Mucosa of rectum (tissue), 2 donors: Measurements from ENCODE around the gene MARK3.

ENCODE experiments used
- H3K27ac ChIP-seq, 2 donors: one replicate each; pipeline ENCODE4 v1.7.0; 2013; ENCODE audit warnings: inconsistent platforms in 2 of 2, low read depth in 2 of 2, low read length in 2 of 2
- H3K27me3 ChIP-seq, 2 donors: one replicate each; pipeline ENCODE4 v1.7.0; 2013; ENCODE audit warnings: low read length in 2 of 2; ENCODE audit not compliant: control insufficient read depth in 2 of 2, insufficient read depth in 2 of 2
- H3K36me3 ChIP-seq, 2 donors: one replicate each; pipeline ENCODE4 v1.7.0; 2013; ENCODE audit warnings: low read length in 2 of 2; ENCODE audit not compliant: control insufficient read depth in 2 of 2, insufficient read depth in 2 of 2
- H3K4me1 ChIP-seq, 2 donors: one replicate each; pipeline ENCODE4 v1.7.0; 2013; ENCODE audit warnings: low read length in 2 of 2, mild to moderate bottlenecking in 1 of 2; ENCODE audit not compliant: control insufficient read depth in 2 of 2, insufficient read depth in 2 of 2
- H3K4me3 ChIP-seq, 2 donors: one replicate each; pipeline ENCODE4 v1.7.0; 2013; ENCODE audit warnings: low read length in 2 of 2
- H3K9ac ChIP-seq, 2 donors: one replicate each; pipeline ENCODE4 v1.7.0; 2013; ENCODE audit warnings: low read length in 2 of 2, low read depth in 1 of 2, mild to moderate bottlenecking in 1 of 2
- H3K9me3 ChIP-seq, 2 donors: one replicate each; pipeline ENCODE4 v1.7.0; 2013; ENCODE audit warnings: low read length in 2 of 2; ENCODE audit not compliant: control insufficient read depth in 2 of 2
- donor health status: healthy.
- donor health status: Normal muscosa, but diverticular disease.

The MARK3 gene

DNA sequence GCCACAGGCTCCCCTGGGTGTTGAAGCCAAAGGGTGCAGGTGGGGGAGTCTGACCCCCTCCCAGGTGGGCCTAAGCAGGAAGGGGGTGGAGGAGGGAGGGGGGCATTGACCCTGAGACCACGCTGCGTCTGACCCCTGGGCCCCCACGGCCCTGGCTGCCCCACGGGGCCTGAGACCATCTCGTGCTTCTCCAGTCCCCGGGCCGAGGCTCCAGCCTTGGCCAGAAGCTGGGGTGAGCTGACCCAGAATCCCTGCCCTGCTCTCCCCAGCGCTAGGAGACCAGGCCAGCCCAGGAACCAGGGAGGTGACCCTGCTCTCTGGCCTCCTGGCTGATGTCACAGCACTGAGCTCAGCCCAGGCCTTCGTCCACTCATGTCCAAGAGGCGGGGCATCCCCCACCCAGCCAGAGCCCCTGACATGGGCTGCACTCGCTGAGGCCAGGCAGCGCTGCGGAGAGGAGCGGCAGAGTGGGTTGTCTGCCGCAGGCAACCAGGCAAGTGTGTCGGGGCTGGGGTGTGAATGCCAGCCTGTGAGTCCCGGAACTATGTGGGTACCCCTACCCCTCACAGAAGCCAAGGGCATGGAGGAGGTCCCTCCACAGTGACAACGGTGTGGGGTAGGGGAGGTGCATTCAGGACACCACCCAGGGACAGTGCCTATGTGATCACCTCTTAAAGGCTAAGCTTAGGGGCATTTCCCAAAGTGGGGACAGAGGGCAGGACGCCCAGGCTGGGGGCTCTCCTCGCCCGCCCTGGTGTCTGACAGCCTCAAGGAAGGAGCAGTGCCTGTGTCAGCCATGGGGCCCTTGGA lies 150.1 kb downstream of the MARK3 start:
- Histone ChIP-seq H3K36me3 (peaks cover 3 to 5% of the 10 kb centered on the region in 2 donors), H3K27me3 (no peaks in the 10 kb centered on the region), H3K4me3 (no peak overlapping the region), H3K9ac (peak overlapping the region in 1 of 2 donors; percentile 3), H3K4me1 (peaks cover 18 to 21% of the 10 kb centered on the region in 2 donors), H3K9me3 (no peaks in the 10 kb centered on the region), H3K27ac (peak overlapping the region; percentile 42 to 71)

DNA sequence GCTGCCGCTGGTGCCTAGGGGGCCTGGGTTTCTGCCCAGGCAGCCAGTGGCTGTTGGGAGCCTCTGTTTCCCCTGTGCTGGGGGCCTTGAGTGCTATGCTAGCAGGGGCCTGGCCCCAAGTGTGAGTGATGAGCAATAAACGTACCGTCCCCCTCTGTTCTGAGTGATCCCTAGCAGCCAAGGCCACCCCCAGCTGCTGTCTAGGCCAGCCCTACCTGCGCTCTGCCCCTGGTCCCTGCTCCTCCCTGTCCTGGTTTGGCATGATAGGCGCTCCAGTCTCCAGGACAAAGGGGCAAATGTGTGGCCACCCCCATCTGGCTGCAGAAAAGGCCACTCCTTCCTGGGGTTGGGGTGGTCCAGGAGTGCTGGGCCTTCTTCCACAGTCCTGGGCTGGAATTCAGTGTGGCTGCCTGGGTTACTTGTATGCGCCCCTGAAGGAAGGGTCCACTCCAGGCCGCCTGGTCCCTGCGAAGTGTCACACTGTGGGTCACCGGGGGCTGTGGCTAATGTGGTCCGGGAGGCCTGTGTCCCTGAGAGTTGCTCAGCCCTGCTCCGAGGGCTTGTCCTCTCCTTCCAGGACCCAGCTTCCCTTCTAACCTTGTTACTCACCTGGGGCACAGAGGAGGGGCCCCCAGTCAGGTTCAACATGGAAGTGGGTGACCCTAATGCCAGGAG lies 150.8 kb downstream of the MARK3 start:
- Histone ChIP-seq H3K9me3 (no peaks in the 10 kb centered on the region), H3K36me3 (peaks cover 3 to 5% of the 10 kb centered on the region in 2 donors), H3K4me3 (no peak overlapping the region), H3K4me1 (peaks cover 17 to 23% of the 10 kb centered on the region in 2 donors), H3K9ac (peak overlapping the region in 1 of 2 donors; percentile 3), H3K27me3 (no peaks in the 10 kb centered on the region), H3K27ac (peak overlapping the region; percentile 38 to 42)

DNA sequence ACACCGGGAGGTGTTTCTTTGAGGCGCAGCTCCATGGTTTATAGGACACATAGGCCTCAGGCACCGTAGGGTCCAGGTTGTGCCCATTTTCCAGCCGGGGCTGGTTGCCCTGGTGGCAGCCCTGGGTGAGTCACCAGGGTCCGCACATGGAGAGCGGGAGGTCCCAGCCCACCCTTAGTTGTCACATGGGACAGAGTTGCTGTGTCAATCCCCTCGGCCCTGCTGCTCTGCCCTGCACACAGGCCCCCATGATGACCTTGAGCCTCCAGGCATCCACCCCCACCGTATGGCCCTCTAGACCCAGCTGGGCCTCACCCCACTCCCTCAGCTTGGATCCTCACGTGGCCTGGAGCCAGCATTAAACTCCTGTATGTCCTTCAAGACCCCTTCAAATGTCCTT lies 151.5 kb downstream of the MARK3 start:
- H3K27me3 ChIP-seq, result no peaks in the 10 kb centered on the region
- no peak overlapping the region for H3K27ac ChIP-seq
- no peak overlapping the region for H3K4me3 ChIP-seq
- peaks cover 3 to 5% of the 10 kb centered on the region in 2 donors for H3K36me3 ChIP-seq
- H3K9me3 ChIP-seq, result no peaks in the 10 kb centered on the region
- H3K4me1 ChIP-seq, result peaks cover 23 to 30% of the 10 kb centered on the region in 2 donors
- H3K9ac ChIP-seq, result no peak overlapping the region

DNA sequence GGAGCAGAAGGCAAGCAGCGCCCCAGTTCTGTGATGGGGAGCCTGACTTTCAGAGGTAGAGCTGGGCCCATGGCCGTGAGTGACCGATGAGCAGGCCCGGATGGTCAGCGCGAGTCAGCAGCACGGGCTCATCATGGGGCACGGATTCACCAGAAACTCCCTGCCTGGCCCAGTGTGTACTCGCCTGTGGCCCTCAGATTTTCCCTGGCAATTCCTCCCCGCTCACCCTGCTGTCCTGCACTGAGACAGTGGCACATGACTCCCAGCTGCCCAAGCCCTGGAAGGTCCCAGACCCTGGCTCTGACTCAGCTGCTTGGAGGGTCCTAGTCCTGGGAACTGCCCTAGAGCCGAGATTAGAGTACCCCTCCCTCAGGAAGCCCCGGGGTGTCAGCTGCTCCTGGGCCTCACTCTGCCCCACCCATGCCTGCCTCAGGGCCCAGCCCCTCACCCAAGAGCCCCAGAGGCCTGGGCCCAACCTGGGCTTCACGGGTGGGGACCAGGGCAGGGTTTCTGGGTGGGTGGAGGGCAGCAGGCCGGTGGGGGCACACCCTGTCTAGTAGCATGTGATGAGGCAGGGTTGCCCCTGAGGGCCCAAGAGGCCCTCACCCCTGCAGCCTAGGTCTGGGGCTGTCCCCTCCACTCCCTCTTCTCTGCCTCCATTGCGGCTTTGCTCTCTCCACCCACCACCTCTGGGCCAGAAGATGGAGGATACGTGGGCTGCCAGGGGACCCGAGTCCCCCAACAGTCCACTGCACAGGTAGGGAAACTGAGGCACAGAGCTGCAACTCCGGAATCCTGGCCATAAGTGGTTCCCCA lies 152.2 kb downstream of the MARK3 start:
- peaks cover 30 to 37% of the 10 kb centered on the region in 2 donors for H3K4me1 ChIP-seq

DNA sequence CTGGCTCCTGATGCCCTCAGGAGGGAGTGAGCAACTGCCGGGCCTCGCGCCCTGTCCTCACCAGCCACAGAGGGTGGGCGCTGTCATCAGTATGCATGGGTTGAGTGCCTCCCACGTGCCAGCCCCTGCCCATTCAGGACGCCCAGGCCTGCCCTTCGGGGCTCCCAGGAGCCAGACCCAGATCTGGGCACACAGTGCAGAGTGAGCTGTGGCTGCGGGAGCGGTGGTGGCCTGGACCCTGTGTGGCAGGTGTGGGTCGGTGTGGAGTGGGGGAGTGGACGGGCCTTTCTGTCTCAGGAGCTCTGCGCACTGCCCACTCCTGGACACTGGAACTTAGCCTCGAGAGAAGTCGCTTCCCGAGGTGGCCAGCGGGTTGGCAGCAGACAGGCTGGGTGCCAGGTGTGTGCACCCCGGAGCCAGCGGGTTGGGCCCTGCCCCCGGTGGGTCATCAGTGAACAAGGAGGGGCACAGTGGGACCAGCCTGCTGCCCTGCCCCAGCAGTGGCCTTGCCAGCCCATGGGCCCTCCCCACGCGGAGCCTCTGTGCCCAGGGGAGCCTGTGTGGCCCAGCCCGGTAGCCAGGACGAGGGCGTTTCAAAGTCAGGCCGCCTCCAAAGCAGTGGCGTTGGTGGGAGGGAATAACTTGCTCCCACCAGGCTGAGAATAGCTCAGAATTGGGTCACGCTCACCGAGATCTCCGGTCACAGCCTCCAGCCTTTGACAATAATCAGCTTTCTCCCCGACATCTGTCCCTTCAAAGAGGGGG lies 153.3 kb downstream of the MARK3 start:
- Histone ChIP-seq H3K4me3 (no peak overlapping the region), H3K36me3 (peaks cover 3 to 5% of the 10 kb centered on the region in 2 donors), H3K27me3 (no peaks in the 10 kb centered on the region), H3K9me3 (no peaks in the 10 kb centered on the region), H3K9ac (peak overlapping the region in 1 of 2 donors; percentile 3), H3K27ac (peak overlapping the region; percentile 49 to 52), H3K4me1 (peaks cover 41 to 47% of the 10 kb centered on the region in 2 donors)

More for the DNA sequence above, 152.2 kb downstream of the MARK3 start:
- Histone ChIP-seq H3K36me3 (peaks cover 3 to 5% of the 10 kb centered on the region in 2 donors), H3K9me3 (no peaks in the 10 kb centered on the region), H3K9ac (no peak overlapping the region), H3K27ac (no peak overlapping the region), H3K4me3 (no peak overlapping the region), H3K27me3 (no peaks in the 10 kb centered on the region)

DNA sequence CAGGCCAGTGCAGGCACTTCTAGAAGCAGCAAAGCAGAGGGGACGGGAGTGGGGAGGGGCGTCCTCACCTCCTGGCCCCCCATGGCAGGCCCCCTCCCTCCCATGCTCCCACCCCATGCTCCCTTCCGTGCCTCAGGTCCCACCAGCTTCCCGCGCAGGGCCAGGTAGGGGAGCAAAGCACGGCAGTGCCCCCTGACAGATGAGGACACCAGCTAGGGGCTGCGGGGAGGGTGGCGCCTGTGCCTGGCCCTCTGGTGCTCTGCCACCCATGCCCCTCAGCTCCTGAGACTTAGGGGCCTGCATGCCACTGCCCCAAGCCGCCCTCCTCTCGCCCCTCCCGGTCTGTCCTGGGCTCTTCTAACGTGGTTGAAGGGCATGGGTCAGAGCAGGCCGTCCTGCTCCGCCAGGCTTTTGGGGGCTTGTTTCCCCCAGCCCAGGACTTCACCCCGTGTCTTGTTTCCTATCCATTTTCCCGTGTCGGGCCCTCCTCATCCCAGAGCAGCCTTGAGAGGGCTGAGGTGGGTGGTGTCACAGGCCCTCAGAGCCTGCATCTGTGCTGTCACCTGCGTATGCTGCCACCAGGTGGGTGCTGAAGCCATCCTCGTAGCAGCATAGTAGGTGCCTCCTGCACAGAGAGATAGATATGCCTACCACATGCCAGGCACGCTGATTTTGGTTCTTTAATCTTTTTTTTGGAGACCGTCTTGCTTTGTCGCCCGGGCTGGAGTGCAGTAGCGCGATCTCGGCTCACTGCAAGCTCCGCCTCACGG lies 154.0 kb downstream of the MARK3 start:
- Histone ChIP-seq H3K4me3 (no peak overlapping the region), H3K9ac (peak overlapping the region in 1 of 2 donors; percentile 12), H3K4me1 (peaks cover 44 to 54% of the 10 kb centered on the region in 2 donors), H3K9me3 (no peaks in the 10 kb centered on the region), H3K27ac (peak overlapping the region; percentile 9 to 52), H3K27me3 (no peaks in the 10 kb centered on the region), H3K36me3 (peaks cover 3 to 5% of the 10 kb centered on the region in 2 donors)

DNA sequence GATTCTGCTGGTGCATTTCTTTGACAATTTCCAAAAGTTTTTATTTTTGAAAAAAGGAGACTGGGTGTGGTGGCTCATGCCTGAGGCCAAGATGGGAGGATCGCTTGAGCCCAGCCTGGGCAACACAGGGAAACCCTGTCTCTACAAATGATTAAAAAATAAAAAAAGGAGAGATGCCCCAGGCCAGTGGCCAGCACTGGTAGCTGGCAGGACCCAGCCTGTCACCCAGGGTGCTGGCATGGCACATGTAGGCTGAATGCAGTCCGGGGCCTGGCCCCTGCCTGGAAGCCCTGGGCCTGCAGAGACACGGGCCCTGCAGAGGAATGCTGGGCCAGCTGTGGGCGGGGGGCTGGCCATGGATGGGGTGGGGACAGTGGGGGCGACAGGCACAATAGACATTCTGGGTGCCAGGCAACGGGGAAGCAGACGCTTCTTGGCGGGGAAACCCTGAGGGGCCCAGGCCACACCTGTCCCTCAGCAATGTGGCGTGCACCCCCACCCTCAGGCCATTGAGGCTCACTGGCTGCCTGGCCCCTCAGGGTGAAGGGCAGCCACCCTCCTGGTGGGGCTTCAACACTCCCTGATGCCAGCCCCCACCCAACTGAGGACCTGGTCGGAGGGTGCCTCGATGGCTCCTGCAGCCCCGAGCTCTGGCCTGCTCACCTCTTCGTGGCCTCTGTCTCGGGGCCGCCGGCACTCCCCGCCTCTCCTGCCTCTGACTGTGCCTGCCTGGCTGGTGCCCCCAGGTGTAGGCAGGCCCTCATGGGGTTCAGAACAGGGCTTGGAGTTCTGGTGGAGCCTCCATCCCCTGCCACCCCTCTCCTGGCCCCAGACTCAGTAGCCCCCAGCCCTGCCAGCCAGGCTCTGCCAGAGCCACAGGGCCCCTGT lies 155.8 kb downstream of the MARK3 start:
- Histone ChIP-seq H3K4me1 (peaks cover 44 to 60% of the 10 kb centered on the region in 2 donors), H3K9ac (peak overlapping the region; percentile 32 to 63), H3K27ac (peak overlapping the region; percentile 56 to 85)

DNA sequence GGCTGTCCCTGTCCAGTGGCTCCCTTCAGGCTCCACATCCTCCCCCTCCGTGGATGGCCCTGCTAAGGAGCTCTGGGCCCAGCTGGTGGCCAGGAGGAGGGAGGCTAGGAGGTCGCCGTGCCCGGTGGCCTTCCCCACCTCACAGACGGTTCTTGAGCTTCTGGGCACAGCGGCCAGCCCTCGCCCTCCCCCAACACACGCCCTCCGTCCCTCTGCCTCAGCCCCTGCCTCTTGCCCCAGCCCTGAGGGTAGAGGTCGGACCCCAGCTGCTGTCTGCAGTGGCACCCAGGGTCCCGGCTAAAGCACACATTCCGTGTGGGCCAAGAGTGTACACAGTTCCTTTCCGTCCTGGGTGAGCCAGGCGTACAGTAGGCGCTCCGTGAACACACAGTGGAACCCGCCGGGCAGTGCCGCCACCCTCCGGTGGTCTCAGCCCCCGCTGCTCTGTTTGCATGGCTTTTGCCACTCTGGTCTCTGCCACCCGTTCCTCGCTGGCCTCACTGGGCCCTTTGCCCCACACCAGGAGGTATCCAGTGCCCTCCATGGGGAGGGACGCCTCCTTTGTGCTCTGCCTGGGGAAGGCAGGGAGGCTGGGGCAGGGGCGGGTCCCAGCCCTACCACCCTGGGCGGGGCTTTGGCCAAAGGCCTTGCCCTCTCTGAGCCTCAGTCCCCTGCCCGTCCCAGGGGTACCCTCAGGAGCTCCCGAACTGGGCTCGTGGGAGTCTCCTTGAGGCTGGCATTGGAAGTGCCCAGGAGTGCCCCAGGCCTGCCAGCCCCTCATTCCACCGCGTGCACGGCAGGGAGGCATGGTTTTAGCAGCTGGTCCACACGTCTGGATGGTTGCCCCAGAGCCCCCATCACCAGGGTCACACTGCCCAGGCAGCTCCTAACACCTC lies 156.7 kb downstream of the MARK3 start:
- Histone ChIP-seq H3K27ac (peak overlapping the region; percentile 56 to 85), H3K4me1 (peaks cover 44 to 62% of the 10 kb centered on the region in 2 donors), H3K4me3 (peak overlapping the region in 1 of 2 donors; percentile 13), H3K9me3 (no peaks in the 10 kb centered on the region), H3K9ac (peak overlapping the region; percentile 14 to 61), H3K27me3 (no peaks in the 10 kb centered on the region), H3K36me3 (no peaks in the 10 kb centered on the region)

More for the DNA sequence above, 155.8 kb downstream of the MARK3 start:
- H3K4me3 ChIP-seq, result no peak overlapping the region
- no peaks in the 10 kb centered on the region for H3K27me3 ChIP-seq
- H3K36me3 ChIP-seq, result no peaks in the 10 kb centered on the region
- no peaks in the 10 kb centered on the region for H3K9me3 ChIP-seq
